ENCODE results near the gene PPP1R12A. TPM values are rescaled to one million over a fixed set of nuclear protein-coding genes. Genes with fewer than 3 reads are reported as not detected.
A peak's percentile ranks its signal among the peaks of the same experiment; 100 is the strongest.
"Not testable (repeated sequence)": the region's sequence is repeated elsewhere in the genome, so short reads cannot be mapped to it uniquely, and the experiment has no call there.

PPP1R12A gene
- 188 and 207 TPM in 2 replicates for total RNA-seq

- TF ChIP-seq, protein P1, sequence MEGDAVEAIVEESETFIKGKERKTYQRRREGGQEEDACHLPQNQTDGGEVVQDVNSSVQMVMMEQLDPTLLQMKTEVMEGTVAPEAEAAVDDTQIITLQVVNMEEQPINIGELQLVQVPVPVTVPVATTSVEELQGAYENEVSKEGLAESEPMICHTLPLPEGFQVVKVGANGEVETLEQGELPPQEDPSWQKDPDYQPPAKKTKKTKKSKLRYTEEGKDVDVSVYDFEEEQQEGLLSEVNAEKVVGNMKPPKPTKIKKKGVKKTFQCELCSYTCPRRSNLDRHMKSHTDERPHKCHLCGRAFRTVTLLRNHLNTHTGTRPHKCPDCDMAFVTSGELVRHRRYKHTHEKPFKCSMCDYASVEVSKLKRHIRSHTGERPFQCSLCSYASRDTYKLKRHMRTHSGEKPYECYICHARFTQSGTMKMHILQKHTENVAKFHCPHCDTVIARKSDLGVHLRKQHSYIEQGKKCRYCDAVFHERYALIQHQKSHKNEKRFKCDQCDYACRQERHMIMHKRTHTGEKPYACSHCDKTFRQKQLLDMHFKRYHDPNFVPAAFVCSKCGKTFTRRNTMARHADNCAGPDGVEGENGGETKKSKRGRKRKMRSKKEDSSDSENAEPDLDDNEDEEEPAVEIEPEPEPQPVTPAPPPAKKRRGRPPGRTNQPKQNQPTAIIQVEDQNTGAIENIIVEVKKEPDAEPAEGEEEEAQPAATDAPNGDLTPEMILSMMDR (IDR thresholded peaks at IDR 0.05; ENCODE audit: insufficient read depth, low read depth, low read length), result no peak
- peak within 1 kb of the TSS; percentile 90 for H3K4me3 ChIP-seq (ENCODE audit: low read depth, low read length)
- peak; percentile 98 for DNase-seq (ENCODE audit: low read depth)
Observed at GRCh38 chr12:79935021-79935623, at the start of gene PPP1R12A. TSS of gene PPP1R12A (minus strand) at chr12:79935097. CDS start at chr12:79934931, 166 bp downstream.

GRCh38 chr12:79983986-79984620 is 49.2 kb upstream of the PPP1R12A start:
- TF ChIP-seq, protein P1 (IDR thresholded peaks at IDR 0.05; ENCODE audit: insufficient read depth, low read depth, low read length), result no peak
- peak; percentile 16 for DNase-seq (ENCODE audit: low read depth)
- no peak overlapping the region for H3K4me3 ChIP-seq (ENCODE audit: low read depth, low read length)

DNA sequence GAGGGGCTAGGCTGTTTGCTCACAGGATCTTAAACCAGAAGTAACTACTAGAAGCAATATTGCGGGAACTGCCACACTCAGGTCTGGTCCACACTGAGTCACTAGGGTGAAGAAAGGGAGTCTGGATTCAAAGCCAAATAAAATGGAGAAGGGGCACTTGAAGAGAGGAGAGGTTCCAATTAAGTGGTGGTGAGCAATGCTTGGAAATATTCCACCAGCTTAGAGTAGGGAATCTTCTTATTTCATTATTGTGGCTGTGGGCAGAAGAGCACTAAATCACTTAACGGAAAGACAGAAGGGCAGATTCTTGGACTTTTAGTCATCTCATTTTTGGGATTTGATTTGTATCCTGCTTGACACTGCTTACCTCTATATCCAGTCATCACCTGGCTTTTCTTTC is 48.6 kb upstream of the PPP1R12A start:
- peak; percentile 26 for DNase-seq (ENCODE audit: low read depth)
- TF ChIP-seq, protein P1 (IDR thresholded peaks at IDR 0.05; ENCODE audit: insufficient read depth, low read depth, low read length), result no peak
- H3K4me3 ChIP-seq (ENCODE audit: low read depth, low read length), result no peak overlapping the region

GRCh38 chr12:79982086-79983062 is 47.5 kb upstream of the PPP1R12A start:
- no peak overlapping the region for H3K4me3 ChIP-seq (ENCODE audit: low read depth, low read length)
- TF ChIP-seq, protein P1 (IDR thresholded peaks at IDR 0.05; ENCODE audit: insufficient read depth, low read depth, low read length), result no peak
- no peak for DNase-seq (ENCODE audit: low read depth)

- TF ChIP-seq, protein P1 (IDR thresholded peaks at IDR 0.05; ENCODE audit: insufficient read depth, low read depth, low read length), result no peak
- DNase-seq (ENCODE audit: low read depth), result no peak
- no peak overlapping the region for H3K4me3 ChIP-seq (ENCODE audit: low read depth, low read length)
Observed at GRCh38 chr12:79978692-79979091, 43.8 kb upstream of the PPP1R12A start.

DNA sequence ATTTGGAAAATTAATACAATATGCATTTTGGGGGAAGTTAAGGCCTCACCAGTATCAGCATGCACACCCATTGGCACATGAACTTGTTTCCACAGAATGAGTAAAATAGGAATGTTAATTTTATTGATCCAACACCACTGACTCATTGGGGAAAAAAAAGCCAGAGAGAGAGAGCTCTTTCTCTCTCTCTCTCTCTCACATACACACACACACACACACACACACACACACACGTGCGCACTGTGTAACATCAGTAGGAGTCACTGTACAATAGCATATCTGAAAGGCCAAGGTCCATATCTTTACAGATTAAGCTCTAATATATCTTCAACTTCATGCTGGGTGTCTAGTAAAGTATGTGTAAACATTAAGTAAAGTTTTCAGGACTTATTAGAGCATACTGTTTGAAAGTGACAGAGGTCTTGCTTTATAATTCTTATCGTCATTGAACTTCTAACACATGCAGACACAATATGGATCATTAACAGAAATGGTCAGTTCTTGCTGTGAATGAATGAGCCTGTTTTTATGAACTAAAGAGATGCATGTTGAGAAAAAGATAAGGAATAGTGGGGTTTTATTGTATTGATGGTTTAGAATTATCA is 43.1 kb upstream of the PPP1R12A start:
- not testable (repeated sequence) for DNase-seq (ENCODE audit: low read depth); H3K4me3 ChIP-seq (ENCODE audit: low read depth, low read length)
